Stomach (tissue), 4 donors: ENCODE data around the gene GET4.

ENCODE experiments used
- CTCF ChIP-seq, 7 experiments: fragments of 450-650 bp in 4 of 7; fragments of 200-600 bp in 3 of 7; sonication (generic) in 3 of 7; IDR thresholded peaks; one replicate each; pipeline ENCODE4 v1.5.1; 2016 to 2019; ENCODE audit warnings: antibody characterized with exemption in 7 of 7, control low read depth in 2 of 7, mild to moderate bottlenecking in 1 of 7
- POLR2A ChIP-seq, 4 donors: fragments of 450-650 bp; IDR thresholded peaks; one replicate each; pipeline ENCODE4 v1.6.1; 2016; ENCODE audit warnings: antibody characterized with exemption in 4 of 4, control low read depth in 2 of 4, mild to moderate bottlenecking in 1 of 4, moderate library complexity in 1 of 4
- POLR2AphosphoS5 ChIP-seq, 3 donors: sonication (generic); formaldehyde crosslinking; IDR thresholded peaks; one replicate each; pipeline ENCODE4 v1.6.1; 2016; ENCODE audit warnings: antibody characterized with exemption in 3 of 3

GRCh38 chr7:889025-889390 is 12.7 kb downstream of the GET4 start:
- TF ChIP-seq CTCF (IDR thresholded peaks at IDR 0.05): no peak
- TF ChIP-seq POLR2AphosphoS5 (IDR thresholded peaks at IDR 0.05): no peak
- no peak for TF ChIP-seq POLR2A (IDR thresholded peaks at IDR 0.05)
